Measurements from ENCODE around the gene NPC1L1. TPM values are rescaled to one million over a fixed set of nuclear protein-coding genes. Genes with fewer than 3 reads are reported as not detected.

NPC1L1 gene
- total and polyA plus RNA-seq, 9 donors: 0.05 to 0.28 (median 0.22) TPM

DNA sequence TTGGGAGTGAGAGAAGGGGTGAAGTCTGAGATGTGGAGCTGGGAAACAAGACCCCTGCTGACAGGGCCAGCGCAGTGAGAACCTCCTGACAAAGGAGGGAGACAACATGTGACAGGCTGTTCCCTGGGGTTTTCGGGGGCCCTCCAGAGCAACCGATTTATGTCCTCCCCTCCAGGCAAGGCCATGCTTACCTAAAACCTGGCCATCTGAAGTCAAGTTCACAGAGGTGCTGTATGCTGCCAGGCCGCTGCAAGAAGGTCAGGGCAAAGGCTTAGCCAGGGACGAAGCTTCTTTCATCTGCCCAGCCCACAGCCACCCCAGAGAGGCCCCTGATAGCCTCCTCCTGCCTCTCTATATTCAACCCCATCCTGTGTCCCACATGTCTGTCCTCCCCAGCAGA lies 20.6 kb downstream of the NPC1L1 start:
- no peak for TF ChIP-seq POLR2A (IDR thresholded peaks at IDR 0.05)
- no peak for TF ChIP-seq EP300 (IDR thresholded peaks at IDR 0.05)
- TF ChIP-seq, protein P1, sequence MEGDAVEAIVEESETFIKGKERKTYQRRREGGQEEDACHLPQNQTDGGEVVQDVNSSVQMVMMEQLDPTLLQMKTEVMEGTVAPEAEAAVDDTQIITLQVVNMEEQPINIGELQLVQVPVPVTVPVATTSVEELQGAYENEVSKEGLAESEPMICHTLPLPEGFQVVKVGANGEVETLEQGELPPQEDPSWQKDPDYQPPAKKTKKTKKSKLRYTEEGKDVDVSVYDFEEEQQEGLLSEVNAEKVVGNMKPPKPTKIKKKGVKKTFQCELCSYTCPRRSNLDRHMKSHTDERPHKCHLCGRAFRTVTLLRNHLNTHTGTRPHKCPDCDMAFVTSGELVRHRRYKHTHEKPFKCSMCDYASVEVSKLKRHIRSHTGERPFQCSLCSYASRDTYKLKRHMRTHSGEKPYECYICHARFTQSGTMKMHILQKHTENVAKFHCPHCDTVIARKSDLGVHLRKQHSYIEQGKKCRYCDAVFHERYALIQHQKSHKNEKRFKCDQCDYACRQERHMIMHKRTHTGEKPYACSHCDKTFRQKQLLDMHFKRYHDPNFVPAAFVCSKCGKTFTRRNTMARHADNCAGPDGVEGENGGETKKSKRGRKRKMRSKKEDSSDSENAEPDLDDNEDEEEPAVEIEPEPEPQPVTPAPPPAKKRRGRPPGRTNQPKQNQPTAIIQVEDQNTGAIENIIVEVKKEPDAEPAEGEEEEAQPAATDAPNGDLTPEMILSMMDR (IDR thresholded peaks at IDR 0.05): no peak
- H3K36me3 ChIP-seq: no peaks in the 10 kb centered on the region
- intact Hi-C loops (cut with DNase I): no loop called here
- no peak overlapping the region for H3K27ac ChIP-seq
- peaks cover 0 to 3% of the 10 kb centered on the region in 2 donors for H3K9me3 ChIP-seq
- H3K27me3 ChIP-seq: no peaks in the 10 kb centered on the region
- 81 to 84% (median 82%) methylated on average over 5 of the region's 5 CpGs for WGBS, 3 donors
- no peaks in the 10 kb centered on the region for H3K4me1 ChIP-seq (ENCODE audit: insufficient read depth)
- H3K4me3 ChIP-seq: no peak overlapping the region
- DNase-seq: no peak

DNA sequence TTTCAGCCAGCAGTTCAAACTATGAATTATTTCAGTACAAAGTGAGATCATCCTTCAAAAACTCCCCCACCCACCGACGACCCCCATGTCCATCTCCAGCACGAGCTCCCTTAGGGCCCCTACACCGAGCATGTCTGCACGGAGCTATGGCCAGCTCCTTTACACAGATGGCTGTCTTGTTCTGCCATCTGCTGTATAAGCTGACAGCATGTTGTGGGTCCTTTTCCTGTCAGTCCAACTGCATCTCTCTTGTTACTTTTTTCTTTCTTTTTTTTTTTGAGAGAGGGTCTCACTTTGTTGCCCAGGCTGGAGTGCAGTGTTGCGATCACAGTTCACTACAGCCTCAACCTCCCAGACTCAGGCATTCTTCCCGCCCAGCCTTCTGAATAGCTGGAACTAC lies 21.6 kb downstream of the NPC1L1 start:
- intact Hi-C loops (cut with DNase I): no loop called here
- WGBS, 3 donors: 58 to 66% (median 61%) methylated on average over 7 of the region's 7 CpGs
- Histone ChIP-seq H3K9me3 (no peaks in the 10 kb centered on the region), H3K36me3 (no peaks in the 10 kb centered on the region), H3K27ac (no peak overlapping the region), H3K27me3 (no peaks in the 10 kb centered on the region), H3K4me1 (ENCODE audit: insufficient read depth) (no peaks in the 10 kb centered on the region), H3K4me3 (no peak overlapping the region)
- TF ChIP-seq, protein P1 (IDR thresholded peaks at IDR 0.05): no peak
- no peak for TF ChIP-seq POLR2A (IDR thresholded peaks at IDR 0.05)
- no peak for TF ChIP-seq EP300 (IDR thresholded peaks at IDR 0.05)
- DNase-seq: no peak

DNA sequence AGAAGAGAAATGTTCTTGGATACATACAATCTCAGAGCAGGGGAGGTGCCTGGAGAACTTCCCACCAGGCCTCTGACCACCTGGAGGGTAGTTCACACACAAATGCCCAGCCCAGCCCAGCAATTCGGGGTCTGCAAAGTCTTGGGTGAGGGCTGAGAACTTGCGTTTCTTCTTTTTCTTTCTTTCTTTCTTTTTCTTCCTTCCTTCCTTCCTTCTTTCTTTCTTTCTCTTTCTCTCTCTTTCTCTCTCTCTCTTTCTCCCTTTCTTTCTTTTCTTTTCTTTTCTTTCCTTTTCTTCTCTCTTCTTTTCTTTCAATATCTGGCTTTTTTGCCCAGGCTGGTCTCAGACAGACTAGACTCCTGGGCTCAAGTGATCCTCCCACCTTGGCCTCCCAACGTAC lies 22.4 kb downstream of the NPC1L1 start:
- H3K9me3 ChIP-seq: no peaks in the 10 kb centered on the region
- no peaks in the 10 kb centered on the region for H3K27me3 ChIP-seq
- no peak overlapping the region for H3K4me3 ChIP-seq
- 68 to 78% (median 72%) methylated on average over 3 of the region's 3 CpGs for WGBS, 3 donors
- no peaks in the 10 kb centered on the region for H3K4me1 ChIP-seq (ENCODE audit: insufficient read depth)
- no peak overlapping the region for H3K27ac ChIP-seq
- no peak for DNase-seq
- intact Hi-C loops (cut with DNase I): no loop called here
- TF ChIP-seq POLR2A (IDR thresholded peaks at IDR 0.05) (no peak), EP300 (IDR thresholded peaks at IDR 0.05) (no peak)
- TF ChIP-seq, protein P1 (IDR thresholded peaks at IDR 0.05): no peak
- no peaks in the 10 kb centered on the region for H3K36me3 ChIP-seq

DNA sequence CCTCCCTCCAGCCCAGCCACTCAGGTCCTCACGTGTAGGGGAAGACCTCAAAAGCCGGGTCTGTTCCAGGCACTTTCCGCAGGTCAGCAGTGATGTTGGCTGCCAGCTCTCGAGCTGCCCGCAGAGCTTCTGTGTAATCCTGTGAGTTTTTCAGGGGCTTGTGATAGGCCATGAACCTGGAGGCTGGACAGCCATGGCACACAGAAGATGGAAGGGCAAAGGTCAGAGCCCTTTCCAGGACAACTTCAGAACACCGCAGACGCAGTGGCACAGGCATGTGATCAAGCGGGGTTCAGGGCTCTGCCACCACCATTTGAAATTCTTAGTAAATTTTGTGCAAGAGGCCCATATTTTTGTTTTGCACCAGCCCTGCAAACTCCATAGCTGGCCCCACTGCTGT lies 24.0 kb downstream of the NPC1L1 start:
- Histone ChIP-seq H3K4me3 (no peak overlapping the region), H3K4me1 (ENCODE audit: insufficient read depth) (no peaks in the 10 kb centered on the region), H3K9me3 (no peaks in the 10 kb centered on the region), H3K27me3 (no peaks in the 10 kb centered on the region), H3K27ac (no peak overlapping the region), H3K36me3 (no peaks in the 10 kb centered on the region)
- 87 to 91% (median 91%) methylated on average over 8 of the region's 8 CpGs for WGBS, 3 donors
- intact Hi-C loops (cut with DNase I): no loop called here
- TF ChIP-seq, protein P1 (IDR thresholded peaks at IDR 0.05): no peak
- TF ChIP-seq EP300 (IDR thresholded peaks at IDR 0.05): no peak
- no peak for TF ChIP-seq POLR2A (IDR thresholded peaks at IDR 0.05)
- no peak for DNase-seq

All from ovary (tissue), 9 donors.